Heart left ventricle (tissue), 16 donors: ENCODE measurements around the gene PLA2G4D. TPM values are rescaled to one million over a fixed set of nuclear protein-coding genes. Genes with fewer than 3 reads are reported as not detected.
A peak's percentile ranks its signal among the peaks of the same experiment; 100 is the strongest.

Experiments used
- ATAC-seq, 4 donors: fragments of 200-7000 bp; cut with Tn5 transposase; one replicate each; pipeline ENCODE4 v1.9.1; 2020 to 2022; ENCODE audit warnings: moderate library complexity in 4 of 4, mild to moderate bottlenecking in 3 of 4, moderate number of reproducible peaks in 1 of 4
- DNase-seq, 5 donors: peaks; one replicate each; pipeline ENCODE4 v3.0.0-alpha.2; 2020
- H3K27ac ChIP-seq, 12 donors: fragments of 200-600 bp; sonication (generic) in 4 of 12; one replicate each; pipeline versions ENCODE4 v1.5.0 to v1.8.0; 2016 to 2022; ENCODE audit warnings: mild to moderate bottlenecking in 2 of 12
- H3K27me3 ChIP-seq, 9 donors: fragments of 200-600 bp; sonication (generic) in 2 of 9; one replicate each; pipeline versions ENCODE4 v1.5.1 to v1.8.0; 2016 to 2022; ENCODE audit warnings: mild to moderate bottlenecking in 3 of 9
- H3K36me3 ChIP-seq, 9 donors: fragments of 200-600 bp; sonication (generic) in 2 of 9; one replicate each; pipeline versions ENCODE4 v1.5.0 to v1.8.0; 2018 to 2022; ENCODE audit warnings: mild to moderate bottlenecking in 2 of 9
- H3K4me1 ChIP-seq, 12 donors: fragments of 200-600 bp; sonication (generic) in 4 of 12; one replicate each; pipeline versions ENCODE4 v1.5.0 to v1.8.0; 2016 to 2022; ENCODE audit warnings: mild to moderate bottlenecking in 3 of 12
- H3K4me3 ChIP-seq, 12 donors: fragments of 200-600 bp; sonication (generic) in 4 of 12; one replicate each; pipeline versions ENCODE4 v1.5.0 to v1.8.0; 2017 to 2022; ENCODE audit warnings: mild to moderate bottlenecking in 9 of 12, moderate library complexity in 4 of 12
- H3K9me3 ChIP-seq, 12 donors: fragments of 200-600 bp; sonication (generic) in 4 of 12; one replicate each; pipeline versions ENCODE4 v1.5.0 to v1.8.0; 2016 to 2022; ENCODE audit warnings: mild to moderate bottlenecking in 1 of 12
- POLR2A ChIP-seq, 2 donors: fragments of 450-650 bp; IDR thresholded peaks; one replicate each; pipeline ENCODE4 v1.6.1; 2017; ENCODE audit warnings: antibody characterized with exemption in 2 of 2, mild to moderate bottlenecking in 2 of 2, moderate library complexity in 2 of 2
- WGBS, 4 donors: extraction: QIAGEN DNeasy Blood & Tissue Kit in 2 of 4; methylation state at CpG; one replicate each; pipeline versions ENCODE4 v1.1.5 to v1.1.7; 2013 to 2018; 5-methylcytosine and 5-hydroxymethylcytosine counted together
- intact Hi-C, 10 donors: fragments of 100-400 bp; cut with DNase I; formaldehyde crosslinking; loops; one replicate each; pipeline versions ENCODE4 v1.11.1 to v1.14.2; 2022
- polyA plus RNA-seq, 2 donors: library from polyadenylated mRNA; stranded (reverse); fragments of 200-250 nt; gene quantifications; one replicate each; pipeline ENCODE4 v1.2.3, GENCODE V29; 2013
- total RNA-seq, 9 donors: library from RNA; depleted of rRNA in 2 of 9; stranded (reverse); fragments of >200 nt in 2 of 9; fragmentation: NEBNext Ultra II Directional in 3 of 9; extraction: Animal tissue kit (Norgen Biotek cat#: 25700) in 3 of 9; gene quantifications; one replicate each; pipeline versions ENCODE4 v1.1.0 to v1.2.4, GENCODE V29; 2016 to 2023
- TF ChIP-seq, protein P1 (sequence below), 12 donors: fragments of 200-600 bp; sonication (generic) in 4 of 12; IDR thresholded peaks; one replicate each; pipeline versions ENCODE4 v1.5.0 to v1.8.0; 2018 to 2022; ENCODE audit warnings: antibody characterized with exemption in 12 of 12, mild to moderate bottlenecking in 5 of 12
- donor health status: ischemic (EF 13 %, LVEDD 7.1; RV severe dilation, severe dysfunction).
- donor health status: healthy with polysubstance abuse.
- donor health status: DM: no; HTN: yes; CAD: no.
- donor health status: DM: no; HTN: no; CAD: no.
- donor health status: ischemic (EF 25% LVEDD 6.9; RV normal size, moderate dysfunction).
- donor health status: ischemic (EF 25% LVEDD 5.7; RV mildly dilated, moderate dysfunction).
- donor health status: healthy.
- donor health status: DM: yes; HTN: yes; CAD: no.
- donor health status: ischemic (EF 35%, LVEDD 5.7; RV mildly dilated, moderate dysfunction).
- donor health status: nonischemic (EF 11% LVEDD 7.7; RV severe dilation, severe dysfunction).
- donor health status: DM: yes; HTN: yes; CAD: no.
- donor health status: PGD.
- donor health status: ischemic (EF 29% LVEDD 5.4; RV normal size, mild dysfunction).
- donor health status: nonischemic (EF 23%, LVEDD 6.1; RV moderate dilation, normal function).

PLA2G4D gene
- total and polyA plus RNA-seq, 11 donors: not detected

DNA sequence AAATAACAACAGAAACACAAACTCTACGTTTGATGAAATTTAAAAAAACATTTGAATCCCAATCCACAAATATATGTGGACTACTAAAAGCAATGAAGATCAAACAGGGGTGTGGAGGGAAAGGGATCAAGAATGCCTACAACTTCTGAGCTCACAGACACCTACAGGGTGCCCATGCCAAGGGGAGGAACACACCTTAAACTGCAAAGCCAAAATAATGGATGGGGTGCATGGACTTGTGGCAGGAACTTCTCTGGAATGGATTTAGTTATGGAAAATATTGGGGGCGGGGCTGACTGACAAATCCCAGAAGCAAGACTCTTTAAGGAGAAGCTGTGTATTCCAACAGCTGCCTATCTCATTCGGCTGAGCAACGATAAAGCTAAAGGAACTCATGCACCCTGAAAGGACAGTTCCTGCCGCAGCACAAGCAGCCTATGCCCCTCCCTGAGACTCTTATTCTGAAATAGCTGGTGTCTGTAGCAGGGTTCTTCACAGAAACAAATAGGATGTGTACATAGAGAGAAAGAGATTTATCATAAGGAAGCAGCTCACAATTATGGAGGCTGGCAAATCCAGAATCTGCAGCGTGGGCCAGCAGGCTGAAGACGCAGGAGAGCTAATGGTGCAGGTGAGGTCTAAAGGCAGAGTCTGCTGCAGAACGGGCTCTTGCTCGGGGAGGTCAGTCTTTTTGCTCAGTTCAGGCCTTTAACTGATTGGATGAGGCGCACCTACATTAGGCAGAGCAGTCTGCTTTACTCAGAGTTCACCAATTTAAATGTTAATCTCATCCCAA, 24.5 kb upstream of the PLA2G4D start:
- intact Hi-C loops: no loop called here
- H3K4me1 ChIP-seq: peaks cover 0 to 5% (median 0%) of the 10 kb centered on the region in 12 donors
- ATAC-seq: peak in 2 of 4 donors; percentile 41 to 51
- no peak overlapping the region for H3K27ac ChIP-seq
- no peaks in the 10 kb centered on the region for H3K36me3 ChIP-seq
- no peaks in the 10 kb centered on the region for H3K27me3 ChIP-seq
- TF ChIP-seq, protein P1, sequence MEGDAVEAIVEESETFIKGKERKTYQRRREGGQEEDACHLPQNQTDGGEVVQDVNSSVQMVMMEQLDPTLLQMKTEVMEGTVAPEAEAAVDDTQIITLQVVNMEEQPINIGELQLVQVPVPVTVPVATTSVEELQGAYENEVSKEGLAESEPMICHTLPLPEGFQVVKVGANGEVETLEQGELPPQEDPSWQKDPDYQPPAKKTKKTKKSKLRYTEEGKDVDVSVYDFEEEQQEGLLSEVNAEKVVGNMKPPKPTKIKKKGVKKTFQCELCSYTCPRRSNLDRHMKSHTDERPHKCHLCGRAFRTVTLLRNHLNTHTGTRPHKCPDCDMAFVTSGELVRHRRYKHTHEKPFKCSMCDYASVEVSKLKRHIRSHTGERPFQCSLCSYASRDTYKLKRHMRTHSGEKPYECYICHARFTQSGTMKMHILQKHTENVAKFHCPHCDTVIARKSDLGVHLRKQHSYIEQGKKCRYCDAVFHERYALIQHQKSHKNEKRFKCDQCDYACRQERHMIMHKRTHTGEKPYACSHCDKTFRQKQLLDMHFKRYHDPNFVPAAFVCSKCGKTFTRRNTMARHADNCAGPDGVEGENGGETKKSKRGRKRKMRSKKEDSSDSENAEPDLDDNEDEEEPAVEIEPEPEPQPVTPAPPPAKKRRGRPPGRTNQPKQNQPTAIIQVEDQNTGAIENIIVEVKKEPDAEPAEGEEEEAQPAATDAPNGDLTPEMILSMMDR (IDR thresholded peaks at IDR 0.05): no peak
- TF ChIP-seq POLR2A (IDR thresholded peaks at IDR 0.05): no peak
- WGBS, 4 donors: 30 to 36% (median 35%) methylated on average over 10 of the region's 10 CpGs
- H3K4me3 ChIP-seq: no peak overlapping the region
- DNase-seq: no peak
- peaks cover 0 to 8% (median 0%) of the 10 kb centered on the region in 12 donors for H3K9me3 ChIP-seq

DNA sequence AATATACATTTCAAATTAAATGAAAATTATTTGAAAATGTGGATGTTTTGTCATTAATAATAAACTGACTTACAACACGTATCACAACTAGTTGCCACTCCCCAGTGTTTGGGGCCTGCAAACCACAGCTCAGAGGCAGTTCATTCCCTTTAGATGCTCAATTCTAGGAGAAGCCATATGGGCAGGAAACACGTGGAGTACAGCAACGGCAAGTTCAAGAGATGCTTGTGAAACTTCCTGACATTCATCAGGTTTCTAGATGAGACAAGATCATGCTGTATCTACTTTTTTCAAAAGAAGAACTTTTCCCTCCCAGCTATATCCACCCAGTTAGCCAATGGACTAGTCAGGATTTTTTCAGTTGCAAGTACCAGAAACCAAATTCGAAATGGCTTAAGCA, 17.6 kb upstream of the PLA2G4D start:
- Histone ChIP-seq H3K4me1 (peaks cover 0 to 13% (median 0%) of the 10 kb centered on the region in 12 donors), H3K27ac (no peak overlapping the region), H3K27me3 (no peaks in the 10 kb centered on the region), H3K36me3 (no peaks in the 10 kb centered on the region), H3K4me3 (no peak overlapping the region), H3K9me3 (peaks cover 0 to 8% (median 0%) of the 10 kb centered on the region in 12 donors)
- WGBS, 4 donors: 57 to 62% (median 58%) methylated on average over 4 of the region's 4 CpGs
- TF ChIP-seq POLR2A (IDR thresholded peaks at IDR 0.05): no peak
- TF ChIP-seq, protein P1 (IDR thresholded peaks at IDR 0.05): no peak
- DNase-seq (no peak), ATAC-seq (no peak)
- intact Hi-C loops: no loop called here

- Histone ChIP-seq H3K9me3 (peaks cover 0 to 3% (median 0%) of the 10 kb centered on the region in 12 donors), H3K4me1 (peaks cover 0 to 17% (median 0%) of the 10 kb centered on the region in 12 donors), H3K27ac (no peak overlapping the region), H3K4me3 (no peak overlapping the region), H3K27me3 (no peaks in the 10 kb centered on the region), H3K36me3 (no peaks in the 10 kb centered on the region)
- TF ChIP-seq POLR2A (IDR thresholded peaks at IDR 0.05): no peak
- TF ChIP-seq, protein P1 (IDR thresholded peaks at IDR 0.05): no peak
- DNase-seq (no peak), ATAC-seq (no peak)
- intact Hi-C loops: no loop called here
- WGBS, 4 donors: 73 to 78% (median 75%) methylated on average over 3 of the region's 3 CpGs
Measured at GRCh38 chr15:42110367-42110766, 16.0 kb upstream of the PLA2G4D start.

DNA sequence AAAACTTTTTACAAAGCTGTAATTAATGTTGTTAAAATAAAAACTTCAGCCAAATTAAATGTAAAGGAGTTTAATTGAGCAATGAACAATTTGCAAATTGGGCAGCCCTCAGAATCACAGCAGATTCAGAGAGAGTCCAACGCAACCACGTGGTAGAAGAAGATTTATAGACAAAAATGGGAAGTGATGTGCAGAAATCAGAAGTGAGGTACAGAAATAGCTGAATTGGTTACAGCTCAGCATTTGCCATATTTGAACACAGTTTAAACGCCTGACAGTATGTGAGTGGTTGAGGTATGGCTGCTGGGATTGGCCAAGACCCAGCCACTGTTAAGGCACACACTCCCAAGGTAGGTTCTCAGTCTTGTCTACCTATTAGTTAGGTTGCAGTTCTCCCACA, 14.4 kb upstream of the PLA2G4D start:
- WGBS, 4 donors: 83 to 87% (median 85%) methylated on average over 3 of the region's 3 CpGs

More for the DNA sequence above, 14.4 kb upstream of the PLA2G4D start:
- H3K27me3 ChIP-seq: no peaks in the 10 kb centered on the region
- H3K4me3 ChIP-seq: no peak overlapping the region
- H3K36me3 ChIP-seq: no peaks in the 10 kb centered on the region
- intact Hi-C loops: no loop called here
- no peak for DNase-seq
- H3K27ac ChIP-seq: no peak overlapping the region
- peaks cover 0 to 3% (median 0%) of the 10 kb centered on the region in 12 donors for H3K9me3 ChIP-seq
- peaks cover 0 to 17% (median 0%) of the 10 kb centered on the region in 12 donors for H3K4me1 ChIP-seq
- no peak for TF ChIP-seq POLR2A (IDR thresholded peaks at IDR 0.05)
- TF ChIP-seq, protein P1 (IDR thresholded peaks at IDR 0.05): no peak
- no peak for ATAC-seq
